ENCODE measurements around the gene DCLK1.

DCLK1 gene

GRCh38 chr13:35994131-35994966 lies 136.8 kb downstream of the DCLK1 start:
- no peak for DNase-seq (ENCODE audit: extremely low spot score)
- POLR2A ChIA-PET = no interaction called here
- CTCF ChIA-PET = no interaction called here
- no peak for TF ChIP-seq PKNOX1 (IDR thresholded peaks at IDR 0.05)
- TF ChIP-seq TARDBP (IDR thresholded peaks at IDR 0.05) = no peak
- no peak for TF ChIP-seq SP1 (IDR thresholded peaks at IDR 0.05)
- TF ChIP-seq FOXA1 (IDR thresholded peaks at IDR 0.05) = no peak
- no peak for TF ChIP-seq BHLHE40 (IDR thresholded peaks at IDR 0.05; ENCODE audit: borderline replicate concordance)
- no peak for TF ChIP-seq ZNF384 (IDR thresholded peaks at IDR 0.05)
- TF ChIP-seq FOXK2 (IDR thresholded peaks at IDR 0.05) = no peak
- no peak for TF ChIP-seq HDGF (IDR thresholded peaks at IDR 0.05; ENCODE audit: borderline replicate concordance)
- TF ChIP-seq ARNT (IDR thresholded peaks at IDR 0.05) = no peak
- TF ChIP-seq NFRKB (IDR thresholded peaks at IDR 0.05) = no peak
- TF ChIP-seq ELF4 (IDR thresholded peaks at IDR 0.05) = no peak

- ChIA-PET POLR2A (no interaction called here), CTCF (no interaction called here)
- no peak for DNase-seq (ENCODE audit: extremely low spot score)
- TF ChIP-seq L3MBTL2 (conservative IDR thresholded peaks at IDR 0.05) (no peak), ARNT (IDR thresholded peaks at IDR 0.05) (no peak), PKNOX1 (IDR thresholded peaks at IDR 0.05) (no peak), BHLHE40 (IDR thresholded peaks at IDR 0.05; ENCODE audit: borderline replicate concordance) (no peak), SP1 (IDR thresholded peaks at IDR 0.05) (no peak), LEF1 (IDR thresholded peaks at IDR 0.05; ENCODE audit: borderline replicate concordance) (no peak), FOXA1 (IDR thresholded peaks at IDR 0.05) (no peak), HDGF (IDR thresholded peaks at IDR 0.05; ENCODE audit: borderline replicate concordance) (no peak), NFRKB (IDR thresholded peaks at IDR 0.05) (no peak), ELF4 (IDR thresholded peaks at IDR 0.05) (no peak)
These were observed 137.5 kb downstream of the DCLK1 start for GRCh38 chr13:35993686-35994085.

GRCh38 chr13:35992964-35993363 lies 138.2 kb downstream of the DCLK1 start:
- TF ChIP-seq SUZ12 (IDR thresholded peaks at IDR 0.05) = no peak
- TF ChIP-seq FOXK2 (IDR thresholded peaks at IDR 0.05) = no peak
- TF ChIP-seq ARNT (IDR thresholded peaks at IDR 0.05) = no peak
- TF ChIP-seq CTBP1 (IDR thresholded peaks at IDR 0.05; ENCODE audit: borderline replicate concordance) = no peak
- TF ChIP-seq SP1 (IDR thresholded peaks at IDR 0.05) = no peak
- no peak for TF ChIP-seq L3MBTL2 (conservative IDR thresholded peaks at IDR 0.05)
- no peak for DNase-seq (ENCODE audit: extremely low spot score)
- CTCF ChIA-PET = no interaction called here
- POLR2A ChIA-PET = no interaction called here

GRCh38 chr13:35990196-35990595 lies 141.0 kb downstream of the DCLK1 start:
- TF ChIP-seq BHLHE40 (IDR thresholded peaks at IDR 0.05; ENCODE audit: borderline replicate concordance) (no peak), ZNF384 (IDR thresholded peaks at IDR 0.05) (no peak), HDGF (IDR thresholded peaks at IDR 0.05; ENCODE audit: borderline replicate concordance) (no peak), SP1 (IDR thresholded peaks at IDR 0.05) (no peak), FOXM1 (IDR thresholded peaks at IDR 0.05; ENCODE audit: borderline replicate concordance) (no peak), L3MBTL2 (conservative IDR thresholded peaks at IDR 0.05) (no peak), TARDBP (IDR thresholded peaks at IDR 0.05) (no peak), ARNT (IDR thresholded peaks at IDR 0.05) (no peak), SUZ12 (IDR thresholded peaks at IDR 0.05) (no peak), PKNOX1 (IDR thresholded peaks at IDR 0.05) (no peak), FOXA1 (IDR thresholded peaks at IDR 0.05) (no peak), FOXK2 (IDR thresholded peaks at IDR 0.05) (no peak), ELF4 (IDR thresholded peaks at IDR 0.05) (no peak)
- ChIA-PET POLR2A (no interaction called here), CTCF (no interaction called here)
- no peak for DNase-seq (ENCODE audit: extremely low spot score)

- CTCF ChIA-PET = no interaction called here
- no peak for TF ChIP-seq SP1 (IDR thresholded peaks at IDR 0.05)
- TF ChIP-seq FOXK2 (IDR thresholded peaks at IDR 0.05) = no peak
- no peak for TF ChIP-seq HDGF (IDR thresholded peaks at IDR 0.05; ENCODE audit: borderline replicate concordance)
- no peak for TF ChIP-seq CTBP1 (IDR thresholded peaks at IDR 0.05; ENCODE audit: borderline replicate concordance)
- TF ChIP-seq NFRKB (IDR thresholded peaks at IDR 0.05) = no peak
- TF ChIP-seq SUZ12 (IDR thresholded peaks at IDR 0.05) = no peak
- no peak for TF ChIP-seq LEF1 (IDR thresholded peaks at IDR 0.05; ENCODE audit: borderline replicate concordance)
- DNase-seq (ENCODE audit: extremely low spot score) = no peak
- POLR2A ChIA-PET = no interaction called here
These were observed 142.5 kb downstream of the DCLK1 start for GRCh38 chr13:35988648-35989081.

- no peak for DNase-seq (ENCODE audit: extremely low spot score)
- POLR2A ChIA-PET = no interaction called here
- TF ChIP-seq HDGF (IDR thresholded peaks at IDR 0.05; ENCODE audit: borderline replicate concordance) = no peak
- TF ChIP-seq ZNF384 (IDR thresholded peaks at IDR 0.05) = no peak
- no peak for TF ChIP-seq NFRKB (IDR thresholded peaks at IDR 0.05)
- TF ChIP-seq BHLHE40 (IDR thresholded peaks at IDR 0.05; ENCODE audit: borderline replicate concordance) = no peak
- TF ChIP-seq L3MBTL2 (conservative IDR thresholded peaks at IDR 0.05) = no peak
- TF ChIP-seq PKNOX1 (IDR thresholded peaks at IDR 0.05) = no peak
- TF ChIP-seq ELF4 (IDR thresholded peaks at IDR 0.05) = no peak
- no peak for TF ChIP-seq FOXK2 (IDR thresholded peaks at IDR 0.05)
- TF ChIP-seq TARDBP (IDR thresholded peaks at IDR 0.05) = no peak
- no peak for TF ChIP-seq SP1 (IDR thresholded peaks at IDR 0.05)
- no peak for TF ChIP-seq CTBP1 (IDR thresholded peaks at IDR 0.05; ENCODE audit: borderline replicate concordance)
- TF ChIP-seq ARNT (IDR thresholded peaks at IDR 0.05) = no peak
- CTCF ChIA-PET = no interaction called here
These were observed 143.3 kb downstream of the DCLK1 start for GRCh38 chr13:35987572-35988513.

Measured in HEK293T (cell line).